K562 (cell line): ENCODE measurements around the gene RPUSD1.

ENCODE experiments used
- CBFB ChIP-seq: sonication (generic); formaldehyde crosslinking; IDR thresholded peaks from 2 replicates; pipeline ENCODE4 v1.4.0; 2020; ENCODE audit warnings: mild to moderate bottlenecking, missing genetic modification reagents
- EGR1 ChIP-seq: fragments of 450-650 bp; conservative IDR thresholded peaks from 2 replicates; pipeline ENCODE4 v1.6.1; 2017; ENCODE audit warnings: mild to moderate bottlenecking
- EP300 ChIP-seq: IDR thresholded peaks from 2 replicates; pipeline ENCODE4 v1.6.1; 2012; ENCODE audit warnings: low read length, improper control_type of control experiment
- EZH2 ChIP-seq: IDR thresholded peaks from 2 replicates; pipeline ENCODE4 v1.6.1; 2012; ENCODE audit warnings: low read depth, mild to moderate bottlenecking, inconsistent platforms, low read length, borderline replicate concordance
- FOXK1 ChIP-seq: sonication (generic); formaldehyde crosslinking; IDR thresholded peaks from 2 replicates; pipeline ENCODE4 v1.8.0; 2022; ENCODE audit warnings: missing genetic modification reagents, mild to moderate bottlenecking, borderline replicate concordance
- MAZ ChIP-seq, 2 experiments: fragments of 450-650 bp in 1 of 2; sonication (generic) in 1 of 2; formaldehyde crosslinking; IDR thresholded peaks in 1 of 2; conservative IDR thresholded peaks in 1 of 2; 2 replicates each; pipeline versions ENCODE4 v1.4.0 to v1.5.0; 2020; ENCODE audit warnings: mild to moderate bottlenecking in 1 of 2, missing genetic modification reagents in 1 of 2
- RFX5 ChIP-seq: IDR thresholded peaks from 2 replicates; pipeline ENCODE4 v1.6.1; 2011; ENCODE audit warnings: low read depth, mild to moderate bottlenecking, improper control_type of control experiment, low read length
- SRSF3 ChIP-seq: fragments of 200-400 bp; formaldehyde crosslinking; IDR thresholded peaks from 2 replicates; pipeline ENCODE4 v1.6.1; 2016; ENCODE audit warnings: mild to moderate bottlenecking, low read length, moderate library complexity; ENCODE audit not compliant: insufficient read depth
- TSC22D4 ChIP-seq: fragments of 450-650 bp; IDR thresholded peaks from 2 replicates; pipeline ENCODE4 v1.6.1; 2016; ENCODE audit warnings: missing genetic modification characterization, missing biosample characterization, control low read depth
- TF ChIP-seq, protein P1 (sequence below), 3 experiments: IDR thresholded peaks in 2 of 3; conservative IDR thresholded peaks in 1 of 3; 2 replicates each; pipeline ENCODE4 v1.5.1; 2011 to 2012; ENCODE audit warnings: low read length in 3 of 3, mild to moderate bottlenecking in 3 of 3, control low read depth in 2 of 3, improper control_type of control experiment in 1 of 3, inconsistent platforms in 1 of 3, low read depth in 1 of 3, mixed read lengths in 1 of 3, moderate library complexity in 1 of 3; ENCODE audit not compliant: insufficient read depth in 2 of 3

DNA sequence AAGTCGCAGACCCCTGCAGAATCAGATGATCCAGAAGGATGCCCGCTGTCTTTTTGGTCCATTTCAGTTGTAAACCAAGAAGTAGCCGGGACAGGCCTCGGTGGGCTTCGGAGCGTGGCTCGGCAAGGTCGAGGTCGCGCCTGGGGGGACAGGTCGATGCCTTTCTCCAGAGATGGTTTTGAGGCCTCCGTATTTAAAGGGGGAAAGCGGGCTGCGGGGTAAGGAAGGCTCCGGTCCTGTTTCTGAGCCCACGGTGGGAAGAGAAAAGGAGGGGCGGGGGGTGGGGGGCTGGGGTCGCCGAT is 19.9 kb upstream of the RPUSD1 start:
- TF ChIP-seq FOXK1: no peak
- no peak for TF ChIP-seq TSC22D4 (tag)
- TF ChIP-seq, protein P1, sequence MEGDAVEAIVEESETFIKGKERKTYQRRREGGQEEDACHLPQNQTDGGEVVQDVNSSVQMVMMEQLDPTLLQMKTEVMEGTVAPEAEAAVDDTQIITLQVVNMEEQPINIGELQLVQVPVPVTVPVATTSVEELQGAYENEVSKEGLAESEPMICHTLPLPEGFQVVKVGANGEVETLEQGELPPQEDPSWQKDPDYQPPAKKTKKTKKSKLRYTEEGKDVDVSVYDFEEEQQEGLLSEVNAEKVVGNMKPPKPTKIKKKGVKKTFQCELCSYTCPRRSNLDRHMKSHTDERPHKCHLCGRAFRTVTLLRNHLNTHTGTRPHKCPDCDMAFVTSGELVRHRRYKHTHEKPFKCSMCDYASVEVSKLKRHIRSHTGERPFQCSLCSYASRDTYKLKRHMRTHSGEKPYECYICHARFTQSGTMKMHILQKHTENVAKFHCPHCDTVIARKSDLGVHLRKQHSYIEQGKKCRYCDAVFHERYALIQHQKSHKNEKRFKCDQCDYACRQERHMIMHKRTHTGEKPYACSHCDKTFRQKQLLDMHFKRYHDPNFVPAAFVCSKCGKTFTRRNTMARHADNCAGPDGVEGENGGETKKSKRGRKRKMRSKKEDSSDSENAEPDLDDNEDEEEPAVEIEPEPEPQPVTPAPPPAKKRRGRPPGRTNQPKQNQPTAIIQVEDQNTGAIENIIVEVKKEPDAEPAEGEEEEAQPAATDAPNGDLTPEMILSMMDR (IDR thresholded peaks at IDR 0.05 in 2 of 3, conservative IDR thresholded peaks at IDR 0.05 in 1 of 3; ENCODE audit: insufficient read depth in 2 of 3, low read depth in 1 of 3, low read length in 3 of 3): no peak
- TF ChIP-seq SRSF3: no peak
- TF ChIP-seq CBFB (CRISPR knock-in tag): no peak
- TF ChIP-seq EGR1: no peak
- TF ChIP-seq EP300: no peak
- TF ChIP-seq RFX5: no peak
- TF ChIP-seq MAZ (CRISPR knock-in tag; conservative IDR thresholded peaks at IDR 0.05 in 1 of 2, IDR thresholded peaks at IDR 0.05 in 1 of 2): no peak
- no peak for TF ChIP-seq EZH2
